ENCODE results near the gene UBB. TPM values are rescaled to one million over a fixed set of nuclear protein-coding genes. Genes with fewer than 3 reads are reported as not detected.

UBB gene
- total and polyA plus RNA-seq, 9 of the 15 experiments (the other 6 are each of a cell fraction or from before 2014, with no cell fraction given), result 1,069 to 4,143 (median 1,696) TPM

DNA sequence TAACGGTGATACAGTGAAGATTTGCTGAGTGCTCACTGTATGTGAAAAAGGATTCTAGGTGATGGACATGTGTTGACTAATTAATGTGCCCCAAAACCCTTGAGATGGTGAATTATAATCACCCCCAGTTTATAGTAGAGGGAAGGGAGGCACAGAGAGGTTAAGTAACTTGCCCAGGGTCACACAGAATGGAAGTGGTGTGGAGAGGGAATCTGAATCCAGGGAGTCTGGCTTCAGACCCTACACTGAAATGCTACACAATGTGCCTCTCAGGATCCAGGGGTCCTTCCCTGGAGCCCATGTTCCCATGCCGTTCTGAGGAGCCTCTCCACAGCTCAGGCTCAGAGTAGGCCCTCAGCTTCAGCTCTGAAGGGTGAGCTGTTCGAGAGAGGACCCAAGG is 46.1 kb downstream of the UBB start:
- Histone ChIP-seq H3K27me3 (ENCODE audit: control insufficient read depth in 2 of 2, insufficient read depth in 2 of 2, low read length in 2 of 2) (no peaks in the 10 kb centered on the region), H3K4me2 (ENCODE audit: insufficient read depth, low read length) (no peak overlapping the region), H3K36me3 (ENCODE audit: control insufficient read depth, insufficient read depth, low read length) (peaks cover 59% of the 10 kb centered on the region; the same call in 2 of the 3 replicates), H3K4me1 (replicated peaks in 1 of 2; ENCODE audit: control insufficient read depth in 2 of 2, insufficient read depth in 2 of 2, low read length in 2 of 2) (peaks cover 3 to 5% of the 10 kb centered on the region in 2 experiments; a peak in 3 of 5 replicates), H3K27ac (ENCODE audit: extremely low read depth, low read depth, low read length) (no peak overlapping the region), H3K9me1 (ENCODE audit: control insufficient read depth, insufficient read depth, low read length) (no peaks in the 10 kb centered on the region), H2AFZ (ENCODE audit: low read depth, low read length) (no peak overlapping the region), H3K9ac (ENCODE audit: insufficient read depth in 1 of 2, low read depth in 2 of 2, low read length in 2 of 2) (no peak overlapping the region), H3K4me3 (no peak overlapping the region), H3K9me3 (replicated peaks; ENCODE audit: control insufficient read depth, insufficient read depth, low read depth, low read length) (no peaks in the 10 kb centered on the region), H3K79me2 (ENCODE audit: control insufficient read depth, insufficient read depth, low read length) (no peaks in the 10 kb centered on the region; the same call in 2 of the 3 replicates), H4K20me1 (replicated peaks; ENCODE audit: control insufficient read depth, insufficient read depth, low read length) (no peaks in the 10 kb centered on the region)
- FAIRE-seq (no peak), DNase-seq (ENCODE audit: extremely low read depth in 1 of 4, low spot score in 3 of 4) (no peak), ATAC-seq (no peak)
- WGBS (ENCODE audit: insufficient coverage, low coverage, missing lambda C conversion rate), result 67% methylated on average over 1 of the region's 3 CpGs
- BruUV-seq (replicated peaks), result no TSS peak
- CTCF ChIA-PET (ENCODE audit: low intra/inter-chr PET ratio), result no interaction called here
- in situ Hi-C loops (cut with MboI), result no loop called here
- POLR2A ChIA-PET, result interaction anchor here (1.0 to 2.3 kb wide), 4 partner anchors 8 to 12 kb away, joined by 4 to 26 read pairs (median 5); partner anchors contain the start of gene TRPV2
- TF ChIP-seq RBM25 (IDR thresholded peaks at IDR 0.05; ENCODE audit: low read depth, low read length, severe bottlenecking), result peak; percentile 65
- peak; percentile 74 for TF ChIP-seq ZFP36 (IDR thresholded peaks at IDR 0.05; ENCODE audit: low read depth, low read length, partially characterized antibody)
- TF ChIP-seq HSF4 (CRISPR knock-in tag; IDR thresholded peaks at IDR 0.05; ENCODE audit: borderline replicate concordance), result no peak
- intact Hi-C loops (cut with micrococcal nuclease), result no loop called here

DNA sequence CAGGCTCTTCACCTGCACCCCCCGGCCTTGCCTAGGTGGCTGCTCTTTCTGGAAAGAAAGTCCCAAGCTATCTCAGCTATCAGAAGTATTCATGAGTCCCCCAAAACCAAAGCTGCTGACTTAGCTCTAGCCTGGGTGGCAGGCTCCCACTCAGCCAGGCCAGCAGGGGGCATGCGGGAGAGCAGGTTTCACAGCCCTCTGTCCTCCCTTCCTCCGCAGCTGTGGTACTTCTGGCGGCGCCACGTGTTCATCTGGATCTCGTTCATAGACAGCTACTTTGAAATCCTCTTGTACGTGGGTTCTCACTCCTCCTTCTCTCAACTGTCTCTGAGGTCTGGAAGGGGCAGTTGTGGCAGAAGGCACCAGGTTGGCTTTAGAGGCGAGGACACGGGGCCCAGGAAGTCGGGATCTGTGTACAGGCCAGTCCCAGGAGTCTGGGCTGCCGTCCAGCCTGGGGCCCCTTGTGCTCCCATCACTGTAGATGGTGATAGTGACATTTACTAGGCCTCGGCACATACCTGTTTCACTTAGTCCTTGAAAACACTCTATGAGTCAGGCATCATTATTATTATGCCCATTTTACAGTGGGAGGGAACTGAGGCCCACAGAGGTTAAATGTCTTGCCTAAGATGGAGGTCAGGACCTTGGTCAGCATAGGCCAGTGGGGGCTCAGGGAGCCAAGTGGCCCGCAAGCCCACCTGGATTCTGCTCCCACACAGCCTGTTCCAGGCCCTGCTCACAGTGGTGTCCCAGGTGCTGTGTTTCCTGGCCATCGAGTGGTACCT is 47.4 kb downstream of the UBB start:
- 47% methylated on average over 12 of the region's 15 CpGs for WGBS (ENCODE audit: insufficient coverage, low coverage, missing lambda C conversion rate)
- Histone ChIP-seq H3K79me2 (ENCODE audit: control insufficient read depth, insufficient read depth, low read length) (no peaks in the 10 kb centered on the region; the same call in 2 of the 3 replicates), H2AFZ (ENCODE audit: low read depth, low read length) (peak overlapping the region; percentile 71), H4K20me1 (replicated peaks; ENCODE audit: control insufficient read depth, insufficient read depth, low read length) (no peaks in the 10 kb centered on the region), H3K9me3 (replicated peaks; ENCODE audit: control insufficient read depth, insufficient read depth, low read depth, low read length) (no peaks in the 10 kb centered on the region), H3K9ac (ENCODE audit: insufficient read depth in 1 of 2, low read depth in 2 of 2, low read length in 2 of 2) (peak overlapping the region in 1 of 2 experiments; percentile 36; a peak in 2 of 4 replicates), H3K4me2 (ENCODE audit: insufficient read depth, low read length) (no peak overlapping the region), H3K36me3 (ENCODE audit: control insufficient read depth, insufficient read depth, low read length) (peaks cover 54% of the 10 kb centered on the region; the same call in 2 of the 3 replicates), H3K27ac (ENCODE audit: extremely low read depth, low read depth, low read length) (peak overlapping the region; percentile 23; the same call in 2 of the 3 replicates), H3K4me3 (no peak overlapping the region), H3K27me3 (ENCODE audit: control insufficient read depth in 2 of 2, insufficient read depth in 2 of 2, low read length in 2 of 2) (no peaks in the 10 kb centered on the region), H3K9me1 (ENCODE audit: control insufficient read depth, insufficient read depth, low read length) (no peaks in the 10 kb centered on the region), H3K4me1 (replicated peaks in 1 of 2; ENCODE audit: control insufficient read depth in 2 of 2, insufficient read depth in 2 of 2, low read length in 2 of 2) (peaks cover 3 to 6% of the 10 kb centered on the region in 2 experiments; a peak in 3 of 5 replicates)
- in situ Hi-C loops (cut with MboI) (no loop called here), intact Hi-C loops (cut with micrococcal nuclease) (no loop called here)
- ChIA-PET POLR2A (interaction anchor here (0.6 to 2.3 kb wide), 5 partner anchors 9 to 1078 kb away, joined by 3 to 26 read pairs (median 4); partner anchors contain the start of gene TRPV2), CTCF (ENCODE audit: low intra/inter-chr PET ratio) (no interaction called here)
- BruUV-seq (replicated peaks), result no TSS peak
- FAIRE-seq (peak; percentile 86), ATAC-seq (peak; percentile 95), DNase-seq (ENCODE audit: extremely low read depth in 1 of 4, low spot score in 3 of 4) (peak; percentile 66 to 74 (median 69))
- TF ChIP-seq, protein P1, sequence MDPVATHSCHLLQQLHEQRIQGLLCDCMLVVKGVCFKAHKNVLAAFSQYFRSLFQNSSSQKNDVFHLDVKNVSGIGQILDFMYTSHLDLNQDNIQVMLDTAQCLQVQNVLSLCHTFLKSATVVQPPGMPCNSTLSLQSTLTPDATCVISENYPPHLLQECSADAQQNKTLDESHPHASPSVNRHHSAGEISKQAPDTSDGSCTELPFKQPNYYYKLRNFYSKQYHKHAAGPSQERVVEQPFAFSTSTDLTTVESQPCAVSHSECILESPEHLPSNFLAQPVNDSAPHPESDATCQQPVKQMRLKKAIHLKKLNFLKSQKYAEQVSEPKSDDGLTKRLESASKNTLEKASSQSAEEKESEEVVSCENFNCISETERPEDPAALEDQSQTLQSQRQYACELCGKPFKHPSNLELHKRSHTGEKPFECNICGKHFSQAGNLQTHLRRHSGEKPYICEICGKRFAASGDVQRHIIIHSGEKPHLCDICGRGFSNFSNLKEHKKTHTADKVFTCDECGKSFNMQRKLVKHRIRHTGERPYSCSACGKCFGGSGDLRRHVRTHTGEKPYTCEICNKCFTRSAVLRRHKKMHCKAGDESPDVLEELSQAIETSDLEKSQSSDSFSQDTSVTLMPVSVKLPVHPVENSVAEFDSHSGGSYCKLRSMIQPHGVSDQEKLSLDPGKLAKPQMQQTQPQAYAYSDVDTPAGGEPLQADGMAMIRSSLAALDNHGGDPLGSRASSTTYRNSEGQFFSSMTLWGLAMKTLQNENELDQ (CRISPR knock-in tag; IDR thresholded peaks at IDR 0.05; ENCODE audit: borderline replicate concordance), result no peak
- TF ChIP-seq BHLHE40 (IDR thresholded peaks at IDR 0.05; ENCODE audit: low read length), result 0 out of 2 replicates have a peak, but pooled peaks have one; percentile 34
- TF ChIP-seq ZNF263 (CRISPR knock-in tag; IDR thresholded peaks at IDR 0.05; ENCODE audit: borderline replicate concordance), result 0 out of 2 replicates have a peak, but pooled peaks have one; percentile 36
- TF ChIP-seq CXXC5 (CRISPR knock-in tag; IDR thresholded peaks at IDR 0.05), result 0 out of 2 replicates have a peak, but pooled peaks have one; percentile 18
- TF ChIP-seq, protein P2, sequence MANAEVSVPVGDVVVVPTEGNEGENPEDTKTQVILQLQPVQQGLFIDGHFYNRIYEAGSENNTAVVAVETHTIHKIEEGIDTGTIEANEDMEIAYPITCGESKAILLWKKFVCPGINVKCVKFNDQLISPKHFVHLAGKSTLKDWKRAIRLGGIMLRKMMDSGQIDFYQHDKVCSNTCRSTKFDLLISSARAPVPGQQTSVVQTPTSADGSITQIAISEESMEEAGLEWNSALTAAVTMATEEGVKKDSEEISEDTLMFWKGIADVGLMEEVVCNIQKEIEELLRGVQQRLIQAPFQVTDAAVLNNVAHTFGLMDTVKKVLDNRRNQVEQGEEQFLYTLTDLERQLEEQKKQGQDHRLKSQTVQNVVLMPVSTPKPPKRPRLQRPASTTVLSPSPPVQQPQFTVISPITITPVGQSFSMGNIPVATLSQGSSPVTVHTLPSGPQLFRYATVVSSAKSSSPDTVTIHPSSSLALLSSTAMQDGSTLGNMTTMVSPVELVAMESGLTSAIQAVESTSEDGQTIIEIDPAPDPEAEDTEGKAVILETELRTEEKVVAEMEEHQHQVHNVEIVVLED (CRISPR knock-in tag; IDR thresholded peaks at IDR 0.05), result no peak
- no peak for TF ChIP-seq HNRNPK (IDR thresholded peaks at IDR 0.05; ENCODE audit: low read depth, low read length, poor library complexity, severe bottlenecking)

All from K562 (cell line).